Measurements from ENCODE around the gene WDR70. TPM values are rescaled to one million over a fixed set of nuclear protein-coding genes. Genes with fewer than 3 reads are reported as not detected.

WDR70 gene
- total and polyA plus RNA-seq, 2 donors (not counting 1 experiment from before 2014, with no cell fraction given) = 31.4 to 34.0 TPM

DNA sequence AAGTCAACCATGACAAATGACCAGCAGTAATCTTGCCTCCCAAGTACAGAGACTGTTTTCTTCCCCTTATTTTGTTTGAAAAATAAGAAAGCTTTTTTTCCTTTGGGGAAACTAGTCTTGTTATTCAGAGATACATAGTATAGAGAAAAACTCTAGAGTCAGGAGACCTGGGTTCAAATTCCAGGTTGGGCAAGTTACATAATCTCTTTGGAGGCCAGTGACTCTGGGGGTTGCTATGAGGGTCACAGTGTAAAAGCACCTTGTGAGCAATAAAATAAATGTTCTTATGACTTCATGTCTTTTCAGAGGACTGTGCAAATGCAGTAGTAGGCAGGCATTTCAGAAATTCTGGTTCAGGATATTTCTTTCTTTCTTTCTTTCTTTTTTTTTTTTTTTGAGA is 389.3 kb downstream of the WDR70 start:
- no peaks in the 10 kb centered on the region for H3K79me2 ChIP-seq (ENCODE audit: control insufficient read depth, insufficient read depth, low read length)
- TF ChIP-seq, protein P1, sequence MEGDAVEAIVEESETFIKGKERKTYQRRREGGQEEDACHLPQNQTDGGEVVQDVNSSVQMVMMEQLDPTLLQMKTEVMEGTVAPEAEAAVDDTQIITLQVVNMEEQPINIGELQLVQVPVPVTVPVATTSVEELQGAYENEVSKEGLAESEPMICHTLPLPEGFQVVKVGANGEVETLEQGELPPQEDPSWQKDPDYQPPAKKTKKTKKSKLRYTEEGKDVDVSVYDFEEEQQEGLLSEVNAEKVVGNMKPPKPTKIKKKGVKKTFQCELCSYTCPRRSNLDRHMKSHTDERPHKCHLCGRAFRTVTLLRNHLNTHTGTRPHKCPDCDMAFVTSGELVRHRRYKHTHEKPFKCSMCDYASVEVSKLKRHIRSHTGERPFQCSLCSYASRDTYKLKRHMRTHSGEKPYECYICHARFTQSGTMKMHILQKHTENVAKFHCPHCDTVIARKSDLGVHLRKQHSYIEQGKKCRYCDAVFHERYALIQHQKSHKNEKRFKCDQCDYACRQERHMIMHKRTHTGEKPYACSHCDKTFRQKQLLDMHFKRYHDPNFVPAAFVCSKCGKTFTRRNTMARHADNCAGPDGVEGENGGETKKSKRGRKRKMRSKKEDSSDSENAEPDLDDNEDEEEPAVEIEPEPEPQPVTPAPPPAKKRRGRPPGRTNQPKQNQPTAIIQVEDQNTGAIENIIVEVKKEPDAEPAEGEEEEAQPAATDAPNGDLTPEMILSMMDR (conservative IDR thresholded peaks at IDR 0.05 in 1 of 2, IDR thresholded peaks at IDR 0.05 in 1 of 2; ENCODE audit: low read depth in 1 of 2, low read length in 2 of 2) = no peak
- no peak for TF ChIP-seq EZH2 (IDR thresholded peaks at IDR 0.05; ENCODE audit: low read length, missing control alignments)
- H3K9me3 ChIP-seq (ENCODE audit: control insufficient read depth, insufficient read depth, low read depth, low read length) = no peaks in the 10 kb centered on the region
- no peak overlapping the region for H3K4me3 ChIP-seq (replicated peaks in 1 of 4; ENCODE audit: control extremely low read depth in 1 of 4, insufficient read depth in 1 of 4, low read depth in 3 of 4, low read length in 4 of 4)
- H3K27ac ChIP-seq (ENCODE audit: insufficient read depth, low read length) = no peak overlapping the region
- H4K20me1 ChIP-seq (ENCODE audit: control insufficient read depth, extremely low read depth, insufficient read depth, low read length) = no peaks in the 10 kb centered on the region
- H3K4me2 ChIP-seq (ENCODE audit: extremely low read depth, insufficient read depth, low read length) = no peak overlapping the region
- no peak overlapping the region for H3K9ac ChIP-seq (ENCODE audit: insufficient read depth, low read length)
- no peak overlapping the region for H2AFZ ChIP-seq (ENCODE audit: low read length)
- peaks cover 22% of the 10 kb centered on the region for H3K4me1 ChIP-seq (ENCODE audit: control insufficient read depth, extremely low read depth, insufficient read depth, low read length)
- DNase-seq (ENCODE audit: low read depth in 2 of 2) = no peak
- H3K27me3 ChIP-seq (ENCODE audit: control insufficient read depth, insufficient read depth, low read length) = no peaks in the 10 kb centered on the region
- H3K36me3 ChIP-seq (ENCODE audit: control insufficient read depth, insufficient read depth, low read length) = no peaks in the 10 kb centered on the region

DNA sequence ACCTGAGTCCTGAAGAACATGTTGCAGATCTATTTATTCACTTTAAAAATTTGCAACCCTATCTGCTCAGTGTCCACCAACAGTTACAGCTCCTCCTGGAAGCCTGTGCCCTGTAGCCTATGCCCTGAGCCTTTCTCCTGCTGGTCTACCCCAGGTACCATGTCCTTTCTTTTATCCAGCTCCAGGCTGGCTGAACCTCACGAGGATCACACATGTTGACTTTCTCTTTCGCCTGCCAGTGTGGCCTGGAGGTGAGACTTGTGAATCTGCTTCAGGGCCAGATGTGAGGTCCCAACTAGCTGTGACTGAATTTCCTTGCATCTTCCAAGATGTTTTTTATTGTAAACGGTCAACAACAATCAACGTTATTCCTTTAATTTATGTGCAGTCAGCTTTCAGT is 390.0 kb downstream of the WDR70 start:
- Histone ChIP-seq H3K4me1 (ENCODE audit: control insufficient read depth, extremely low read depth, insufficient read depth, low read length) (peaks cover 22% of the 10 kb centered on the region), H2AFZ (ENCODE audit: low read length) (no peak overlapping the region)

GRCh38 chr5:37769840-37770239 is 390.7 kb downstream of the WDR70 start:
- no peaks in the 10 kb centered on the region for H3K79me2 ChIP-seq (ENCODE audit: control insufficient read depth, insufficient read depth, low read length)
- no peak for DNase-seq (ENCODE audit: low read depth in 2 of 2)
- H3K27ac ChIP-seq (ENCODE audit: insufficient read depth, low read length) = no peak overlapping the region
- no peaks in the 10 kb centered on the region for H3K36me3 ChIP-seq (ENCODE audit: control insufficient read depth, insufficient read depth, low read length)
- H2AFZ ChIP-seq (ENCODE audit: low read length) = no peak overlapping the region
- no peaks in the 10 kb centered on the region for H3K9me3 ChIP-seq (ENCODE audit: control insufficient read depth, insufficient read depth, low read depth, low read length)
- no peak overlapping the region for H3K4me2 ChIP-seq (ENCODE audit: extremely low read depth, insufficient read depth, low read length)
- H3K4me3 ChIP-seq (replicated peaks in 1 of 4; ENCODE audit: control extremely low read depth in 1 of 4, insufficient read depth in 1 of 4, low read depth in 3 of 4, low read length in 4 of 4) = no peak overlapping the region
- H3K4me1 ChIP-seq (ENCODE audit: control insufficient read depth, extremely low read depth, insufficient read depth, low read length) = peaks cover 22% of the 10 kb centered on the region
- H3K27me3 ChIP-seq (ENCODE audit: control insufficient read depth, insufficient read depth, low read length) = no peaks in the 10 kb centered on the region
- H3K9ac ChIP-seq (ENCODE audit: insufficient read depth, low read length) = no peak overlapping the region
- no peaks in the 10 kb centered on the region for H4K20me1 ChIP-seq (ENCODE audit: control insufficient read depth, extremely low read depth, insufficient read depth, low read length)
- no peak for TF ChIP-seq EZH2 (IDR thresholded peaks at IDR 0.05; ENCODE audit: low read length, missing control alignments)
- TF ChIP-seq, protein P1 (conservative IDR thresholded peaks at IDR 0.05 in 1 of 2, IDR thresholded peaks at IDR 0.05 in 1 of 2; ENCODE audit: low read depth in 1 of 2, low read length in 2 of 2) = no peak

More for the DNA sequence above, 390.0 kb downstream of the WDR70 start:
- no peak for DNase-seq (ENCODE audit: low read depth in 2 of 2)
- TF ChIP-seq EZH2 (IDR thresholded peaks at IDR 0.05; ENCODE audit: low read length, missing control alignments) = no peak
- TF ChIP-seq, protein P1 (conservative IDR thresholded peaks at IDR 0.05 in 1 of 2, IDR thresholded peaks at IDR 0.05 in 1 of 2; ENCODE audit: low read depth in 1 of 2, low read length in 2 of 2) = no peak
- Histone ChIP-seq H3K27me3 (ENCODE audit: control insufficient read depth, insufficient read depth, low read length) (no peaks in the 10 kb centered on the region), H3K79me2 (ENCODE audit: control insufficient read depth, insufficient read depth, low read length) (no peaks in the 10 kb centered on the region), H3K4me2 (ENCODE audit: extremely low read depth, insufficient read depth, low read length) (no peak overlapping the region), H3K9me3 (ENCODE audit: control insufficient read depth, insufficient read depth, low read depth, low read length) (no peaks in the 10 kb centered on the region), H3K9ac (ENCODE audit: insufficient read depth, low read length) (no peak overlapping the region), H4K20me1 (ENCODE audit: control insufficient read depth, extremely low read depth, insufficient read depth, low read length) (no peaks in the 10 kb centered on the region), H3K4me3 (replicated peaks in 1 of 4; ENCODE audit: control extremely low read depth in 1 of 4, insufficient read depth in 1 of 4, low read depth in 3 of 4, low read length in 4 of 4) (no peak overlapping the region), H3K36me3 (ENCODE audit: control insufficient read depth, insufficient read depth, low read length) (no peaks in the 10 kb centered on the region), H3K27ac (ENCODE audit: insufficient read depth, low read length) (no peak overlapping the region)

Data from fibroblast of lung (primary cell).